Globus pallidus (tissue), 1 donor: ENCODE measurements around the gene ARHGAP15.
"Not testable (repeated sequence)": the region's sequence is repeated elsewhere in the genome, so short reads cannot be mapped to it uniquely, and the experiment has no call there.

ENCODE experiments used
- DNase-seq: peaks from one replicate; pipeline ENCODE4 v3.0.0-alpha.2; 2015; ENCODE audit warnings: low spot score

ARHGAP15 gene

DNA sequence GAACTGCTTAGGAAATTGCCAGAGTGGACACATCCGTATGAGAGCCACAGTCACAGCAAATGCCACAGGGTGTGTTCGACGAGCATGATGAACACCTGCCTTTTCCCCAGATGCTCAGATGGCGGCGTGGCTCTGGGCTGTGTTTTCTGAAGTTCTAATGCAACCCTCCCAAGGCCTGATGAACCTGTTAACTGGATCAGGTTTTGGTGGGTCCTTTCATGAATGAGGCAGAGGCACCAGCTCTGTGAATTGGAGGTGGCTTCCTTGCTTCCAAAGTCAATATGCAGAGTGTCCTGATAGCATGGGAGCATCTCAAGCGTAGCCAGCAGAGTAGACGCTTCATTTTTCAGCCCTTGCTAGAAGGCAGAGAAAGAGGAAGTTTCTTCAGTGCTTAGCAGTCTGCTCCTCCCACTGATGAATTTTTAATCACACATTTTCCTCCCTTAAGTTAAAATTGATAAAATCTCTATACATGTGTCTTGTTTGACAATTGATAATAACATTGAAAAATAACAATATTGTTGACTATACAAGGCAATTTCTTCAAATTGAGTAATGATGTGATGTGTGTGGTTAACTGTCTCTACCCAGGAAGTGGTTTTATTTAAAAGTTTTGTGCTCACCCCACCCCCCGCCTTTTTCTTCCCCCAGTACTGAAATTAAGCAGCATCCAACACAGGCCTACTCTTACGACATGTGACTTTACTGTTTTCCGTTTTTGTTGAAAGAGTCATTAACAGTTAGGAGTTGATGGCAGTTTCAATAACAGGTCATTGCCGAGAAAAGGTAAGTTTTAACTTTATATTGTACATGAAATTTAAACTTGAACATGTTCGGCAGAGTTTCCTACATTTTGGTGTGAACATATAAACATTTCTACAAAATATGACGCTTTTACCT is at the start of gene ARHGAP15:
TSS of gene ARHGAP15 (plus strand) at position 739 of the 900 bp plus-strand sequence.
- peak; percentile 55 for DNase-seq

DNA sequence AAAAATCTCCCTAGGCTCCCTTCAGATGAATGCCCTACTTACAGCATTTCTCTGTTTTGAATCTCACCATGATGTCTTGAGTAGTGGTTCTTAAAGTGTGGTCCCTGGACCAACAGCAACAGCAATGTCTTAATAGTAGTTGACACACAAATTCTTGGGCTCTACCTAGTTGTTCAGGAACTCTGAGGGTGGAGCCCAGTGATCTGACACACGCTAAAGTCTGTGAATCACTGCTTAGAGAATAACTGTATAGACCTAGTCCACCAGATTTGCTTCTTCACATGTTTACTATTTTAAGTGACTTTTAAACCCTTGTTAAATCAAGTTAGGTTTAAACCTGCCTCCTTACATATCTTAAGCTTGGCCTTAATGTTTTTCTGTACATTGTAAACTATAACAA is 47.6 kb upstream of the ARHGAP15 start:
- DNase-seq = no peak

DNA sequence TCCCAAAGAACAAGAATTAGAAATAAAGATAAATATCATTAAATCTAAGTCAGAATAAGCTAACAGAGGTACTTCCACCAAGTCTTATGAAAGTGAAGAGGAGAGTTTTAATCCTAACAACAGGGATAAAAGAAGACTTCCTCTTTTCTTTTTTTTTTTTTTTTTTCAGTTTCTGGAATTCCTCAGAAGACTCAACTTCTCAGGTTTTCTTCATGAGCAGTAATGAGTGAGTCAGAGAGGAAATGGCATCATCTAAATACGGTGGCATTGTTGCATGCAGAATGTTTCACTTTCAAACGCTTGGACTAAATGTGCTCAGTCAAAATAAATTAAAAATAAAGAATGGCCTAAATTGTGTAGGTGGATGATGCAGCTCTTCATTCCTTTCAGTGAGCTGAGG is 45.6 kb upstream of the ARHGAP15 start:
- no peak for DNase-seq

DNA sequence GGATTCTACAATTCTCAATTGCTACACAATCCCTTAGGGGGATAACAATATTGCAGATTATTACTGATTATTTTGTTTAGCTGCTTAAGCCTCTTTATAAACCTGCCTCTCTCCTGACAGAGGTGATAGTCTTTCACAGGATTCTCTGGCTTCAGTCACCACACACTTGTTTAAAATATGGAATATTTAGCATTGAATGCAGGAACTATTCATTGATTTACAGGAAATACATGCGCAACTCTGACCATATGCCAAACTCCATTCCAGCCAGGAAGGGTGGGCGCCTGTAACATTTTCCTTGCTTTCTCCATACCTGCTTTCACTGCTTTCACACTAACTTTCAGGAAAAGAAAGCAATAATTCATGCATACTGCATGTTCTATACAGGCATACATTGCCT is 44.8 kb upstream of the ARHGAP15 start:
- no peak for DNase-seq

DNA sequence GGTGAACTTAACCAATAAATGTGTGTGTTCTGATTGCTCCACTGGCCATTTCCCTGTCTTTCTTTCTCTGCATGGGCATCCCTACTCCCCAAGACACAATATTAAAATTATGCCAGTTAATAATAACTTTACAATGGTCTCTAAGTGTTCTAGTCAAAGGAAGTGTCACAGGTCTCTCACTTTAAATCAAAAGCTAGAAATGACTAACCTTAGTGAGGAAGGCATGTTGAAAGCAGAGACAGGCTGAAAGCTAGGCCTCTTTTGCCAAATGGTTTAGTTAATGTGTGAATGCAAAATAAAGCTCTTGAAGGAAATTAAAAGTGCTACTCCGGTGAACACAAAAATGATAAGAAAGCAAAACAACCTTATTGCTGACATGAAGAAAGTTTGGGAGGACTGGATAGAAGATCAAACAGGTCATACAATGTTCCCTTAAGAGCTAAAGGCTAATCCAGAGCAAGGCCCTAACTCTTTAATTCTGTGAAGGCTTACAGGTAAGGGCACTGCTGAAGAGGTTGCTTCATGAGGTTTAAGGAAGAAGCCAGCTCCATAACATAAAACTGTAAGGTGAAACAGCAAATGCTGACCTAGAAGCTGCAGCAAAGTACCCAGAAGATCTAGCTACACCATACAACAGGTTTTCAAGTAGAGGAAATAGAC is 44.0 kb upstream of the ARHGAP15 start:
- DNase-seq = no peak

DNA sequence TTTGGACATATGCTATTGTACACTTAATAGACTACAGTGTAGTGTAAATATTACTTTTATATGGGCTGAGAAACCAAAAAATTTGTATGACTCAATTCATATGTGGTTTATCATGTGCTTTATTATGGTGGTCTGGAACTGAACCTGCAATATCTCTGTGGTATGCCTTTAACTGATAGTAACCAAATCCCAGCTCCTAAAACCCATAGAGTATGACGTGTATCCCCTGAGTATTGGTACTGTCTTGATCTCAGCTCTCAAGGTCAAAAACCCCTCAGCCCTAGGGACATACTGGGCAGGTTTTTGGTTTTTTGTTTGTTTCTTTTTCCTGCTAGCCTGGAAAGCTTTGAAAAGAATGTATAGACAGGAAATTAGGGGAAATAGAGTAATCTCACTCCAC is 42.2 kb upstream of the ARHGAP15 start:
- DNase-seq = no peak

DNA sequence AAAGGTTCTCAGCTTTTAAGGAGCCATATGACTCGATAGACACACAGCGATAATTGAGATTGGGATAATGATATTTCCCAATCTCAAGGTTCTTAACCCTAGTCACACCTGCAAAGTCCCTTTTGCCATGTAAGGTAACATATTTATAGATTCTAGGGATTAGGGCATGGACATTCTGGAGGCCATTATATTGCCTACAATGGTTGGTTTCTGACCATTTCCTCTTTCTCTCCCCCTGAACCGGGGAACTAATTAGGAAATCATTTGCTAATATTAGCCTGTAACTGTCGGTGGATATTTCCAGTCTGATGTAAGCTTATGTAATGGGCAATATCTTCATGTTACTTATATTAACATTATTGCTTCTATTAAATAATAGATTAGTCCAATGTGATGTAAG is 40.8 kb upstream of the ARHGAP15 start:
- no peak for DNase-seq

DNA sequence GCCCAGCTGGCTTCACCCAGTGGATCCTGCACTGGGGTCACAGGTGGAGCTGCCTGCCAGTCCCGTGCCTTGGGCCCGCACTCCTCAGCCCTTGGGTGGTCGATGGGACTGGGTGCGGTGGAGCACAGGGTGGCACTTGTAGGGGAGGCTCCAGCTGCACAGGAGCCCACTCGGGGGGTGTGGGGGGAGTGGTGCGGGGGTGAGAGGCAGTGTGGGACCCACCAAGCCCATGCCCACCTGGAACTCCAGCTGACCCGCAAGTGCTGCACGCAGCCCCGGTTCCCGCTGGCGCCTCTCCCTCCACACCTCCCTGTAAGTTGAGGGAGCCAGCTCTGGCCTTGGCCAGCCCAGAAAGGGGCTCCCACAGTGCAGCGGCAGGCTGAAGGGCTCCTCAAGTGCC is 39.7 kb upstream of the ARHGAP15 start:
- not testable (repeated sequence) for DNase-seq

DNA sequence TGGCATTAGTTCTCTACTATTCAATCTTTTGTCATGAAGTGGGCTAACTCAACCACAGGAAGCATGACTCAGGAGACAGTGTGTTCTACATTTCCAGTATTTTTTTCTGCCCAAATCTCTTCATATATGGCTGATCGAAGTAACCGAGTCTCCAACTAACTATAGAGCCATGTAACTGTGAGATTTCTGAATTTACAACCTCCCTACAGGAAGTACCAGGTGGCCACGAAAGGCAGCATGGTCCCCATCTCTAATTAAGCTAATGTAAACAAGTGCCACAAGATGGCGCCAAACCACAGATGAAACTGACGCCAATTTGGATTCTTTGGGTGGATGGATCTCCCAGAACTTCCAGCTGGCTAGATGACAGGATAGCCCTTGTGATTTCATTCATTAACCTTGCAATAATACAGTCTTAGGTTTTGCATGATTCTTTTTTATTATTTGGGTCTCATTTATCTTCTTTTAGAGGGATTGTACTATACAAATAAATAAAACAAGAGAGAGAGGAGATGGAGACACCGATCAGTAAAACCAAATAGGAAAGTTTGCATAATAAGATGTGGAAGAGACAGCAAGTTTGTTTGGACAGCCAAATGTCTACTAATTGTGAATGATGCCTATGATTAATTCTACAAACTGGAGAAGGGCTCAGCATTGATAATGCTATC is 18.3 kb upstream of the ARHGAP15 start:
- peak; percentile 63 for DNase-seq

DNA sequence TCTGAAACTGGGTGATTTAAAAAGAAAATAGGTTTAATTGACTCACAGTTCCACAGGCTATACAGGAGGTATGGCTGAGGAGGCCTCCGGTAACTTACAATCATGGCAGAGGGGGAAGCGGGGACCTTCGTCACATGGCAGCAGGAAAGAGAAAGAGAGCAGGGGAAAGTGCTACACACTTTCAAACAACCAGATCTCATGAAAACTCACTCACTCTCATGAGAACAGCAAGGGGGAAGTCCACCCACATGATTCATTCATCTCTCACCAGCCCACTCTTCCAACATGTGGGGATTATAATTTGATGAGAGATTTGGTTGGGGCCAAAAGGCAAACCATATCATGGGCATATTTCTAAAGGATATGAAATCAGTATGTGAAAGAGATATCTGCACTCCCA is 12.0 kb upstream of the ARHGAP15 start:
- no peak for DNase-seq

DNA sequence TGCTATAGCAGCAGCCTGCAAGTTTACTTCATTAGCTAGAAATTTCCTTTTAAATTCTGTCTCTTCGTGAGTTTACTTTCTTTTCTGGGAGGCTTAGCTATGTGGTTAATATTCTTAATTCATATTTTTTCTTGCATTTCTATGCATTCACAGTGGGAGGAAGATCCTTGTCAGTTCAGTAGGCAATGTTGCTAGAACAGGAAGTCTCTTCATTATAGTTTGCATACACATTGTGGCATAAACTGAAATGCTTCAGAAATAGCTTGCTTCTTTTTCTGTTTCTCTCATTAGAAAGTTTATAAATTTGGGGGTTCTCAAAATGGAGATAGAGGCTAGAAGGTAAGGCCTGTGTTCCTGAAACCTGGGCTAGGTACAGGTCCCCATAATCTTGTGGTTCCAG is 8.1 kb upstream of the ARHGAP15 start:
- no peak for DNase-seq

DNA sequence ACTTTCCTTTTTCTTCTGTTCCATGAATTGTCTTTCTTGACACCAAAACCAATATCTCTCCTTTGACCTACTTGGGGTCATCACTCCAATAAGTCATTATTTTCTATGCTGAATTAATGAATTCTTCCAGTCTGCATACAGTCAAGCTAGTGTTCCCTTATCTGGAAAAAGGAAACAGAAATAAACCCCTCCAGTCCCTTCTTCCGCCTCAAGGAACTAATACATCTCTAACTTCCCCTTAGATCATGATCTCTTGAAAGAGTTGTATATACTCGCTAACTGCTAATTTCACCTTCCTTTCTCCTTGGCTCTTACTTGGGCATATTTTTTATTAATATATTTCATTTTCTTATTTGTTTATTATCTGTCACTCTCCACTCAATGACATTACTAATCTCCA is 7.3 kb upstream of the ARHGAP15 start:
- DNase-seq = no peak

DNA sequence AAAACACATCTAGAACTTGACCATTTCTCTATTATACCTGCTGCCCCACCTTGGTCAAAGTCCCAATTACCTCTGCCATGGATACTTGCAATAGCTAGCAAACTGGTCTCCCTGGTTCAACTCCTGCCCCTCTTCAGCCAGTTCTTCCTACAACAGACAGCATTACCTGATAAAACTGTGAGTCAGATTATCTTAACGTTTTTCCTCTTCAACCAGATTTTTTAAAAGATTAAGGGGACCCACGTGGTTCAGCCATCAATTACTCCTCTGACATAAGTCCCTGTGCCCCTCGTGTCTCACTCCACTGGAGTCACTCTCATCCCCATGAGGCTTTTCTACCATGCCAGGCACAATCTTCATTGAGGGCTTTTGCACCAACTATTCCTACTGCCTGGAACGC is 5.3 kb upstream of the ARHGAP15 start:
- DNase-seq = no peak

DNA sequence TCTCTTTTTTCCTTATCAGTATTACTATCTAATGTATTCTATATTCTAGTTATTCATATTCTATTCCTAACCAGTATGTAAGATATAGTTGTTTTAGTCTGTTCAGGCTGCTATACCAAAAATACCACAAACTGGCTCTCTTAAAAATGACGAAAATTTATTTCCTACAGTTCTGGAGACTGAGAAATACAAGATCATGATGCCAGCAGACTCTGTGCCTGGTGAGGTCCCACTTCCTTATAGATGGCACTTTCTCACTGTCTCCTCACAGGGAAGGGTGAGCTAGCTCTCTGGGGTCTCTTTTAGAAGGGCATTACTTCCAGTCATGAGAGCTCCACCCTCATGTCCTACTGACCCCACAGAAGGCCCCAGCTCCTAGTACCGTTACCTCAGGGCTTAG is 4.8 kb upstream of the ARHGAP15 start:
- no peak for DNase-seq

DNA sequence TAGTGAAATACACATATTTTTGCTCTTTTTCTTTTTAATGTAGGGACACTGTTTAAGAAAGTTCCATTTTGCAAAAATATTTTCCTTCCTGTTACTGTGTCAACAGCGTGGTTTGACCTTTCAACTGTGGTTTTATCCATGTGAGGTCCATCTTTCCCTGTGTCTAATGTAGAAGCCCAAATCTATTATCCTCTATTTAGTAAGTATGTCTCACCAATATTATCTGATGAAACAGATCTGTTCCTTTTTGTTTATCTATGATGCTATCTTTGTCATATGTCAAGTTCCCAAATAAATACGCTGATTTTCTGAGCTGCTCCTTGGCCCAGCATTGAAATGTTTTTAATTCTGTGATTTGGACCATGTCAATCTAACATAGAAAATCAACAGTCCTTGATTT is 3.5 kb upstream of the ARHGAP15 start:
- DNase-seq = no peak

DNA sequence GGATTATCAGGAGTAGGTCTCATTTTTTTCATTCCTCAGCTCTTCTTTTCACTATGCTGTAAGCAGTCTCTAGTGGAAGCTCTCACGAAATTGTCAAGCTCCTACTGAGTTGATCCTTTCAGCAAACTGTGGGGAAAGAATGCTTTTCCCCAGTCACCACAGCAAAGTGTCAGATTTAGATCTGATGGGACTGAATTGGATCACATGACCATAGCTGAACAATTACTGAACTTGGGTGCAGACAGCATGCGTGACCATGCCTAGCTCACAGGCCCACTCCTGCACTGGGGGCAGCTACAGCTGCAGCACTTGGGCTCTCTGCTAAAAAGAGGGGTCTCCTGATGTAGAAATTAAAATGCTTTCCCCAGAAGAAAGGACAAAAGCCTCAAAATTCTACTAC is 3.1 kb downstream of the ARHGAP15 start:
- DNase-seq = no peak

DNA sequence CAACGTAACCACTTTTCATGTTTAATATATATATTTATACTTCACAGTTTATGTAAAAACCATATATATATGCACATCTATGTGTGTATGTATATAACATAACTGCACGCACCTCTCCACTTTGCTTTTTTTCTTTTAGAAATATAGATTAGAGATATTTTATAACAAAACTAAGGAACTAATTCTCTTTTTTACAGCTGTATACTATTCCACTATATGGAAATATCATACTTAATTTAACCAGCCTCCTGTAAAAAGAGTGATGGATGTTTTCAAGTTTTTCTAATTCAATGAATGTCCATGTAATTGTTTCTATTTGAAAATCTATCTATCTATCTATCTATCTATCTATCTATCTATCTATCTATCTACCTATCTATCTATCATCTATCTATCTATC is 4.6 kb downstream of the ARHGAP15 start:
- DNase-seq = no peak

DNA sequence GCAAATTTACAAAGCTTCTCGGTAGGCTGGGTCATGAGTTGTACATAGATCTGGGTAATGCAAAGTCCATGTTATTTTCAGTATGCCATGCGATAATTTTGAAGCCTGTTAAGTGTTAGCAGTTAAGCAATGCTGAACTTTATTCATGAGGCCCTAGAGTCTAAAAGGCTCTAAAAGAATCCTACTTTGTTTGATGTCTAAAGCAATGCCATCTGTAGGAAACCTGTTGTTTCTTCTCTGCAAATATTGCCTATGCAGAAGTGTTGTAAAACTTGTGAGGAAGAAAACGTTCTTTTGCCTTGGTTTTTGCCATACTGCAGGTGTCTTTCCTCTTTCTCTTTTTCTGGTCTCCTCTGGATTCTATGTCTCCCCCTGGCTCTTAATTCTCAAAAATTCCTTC is 9.1 kb downstream of the ARHGAP15 start:
- DNase-seq = no peak

DNA sequence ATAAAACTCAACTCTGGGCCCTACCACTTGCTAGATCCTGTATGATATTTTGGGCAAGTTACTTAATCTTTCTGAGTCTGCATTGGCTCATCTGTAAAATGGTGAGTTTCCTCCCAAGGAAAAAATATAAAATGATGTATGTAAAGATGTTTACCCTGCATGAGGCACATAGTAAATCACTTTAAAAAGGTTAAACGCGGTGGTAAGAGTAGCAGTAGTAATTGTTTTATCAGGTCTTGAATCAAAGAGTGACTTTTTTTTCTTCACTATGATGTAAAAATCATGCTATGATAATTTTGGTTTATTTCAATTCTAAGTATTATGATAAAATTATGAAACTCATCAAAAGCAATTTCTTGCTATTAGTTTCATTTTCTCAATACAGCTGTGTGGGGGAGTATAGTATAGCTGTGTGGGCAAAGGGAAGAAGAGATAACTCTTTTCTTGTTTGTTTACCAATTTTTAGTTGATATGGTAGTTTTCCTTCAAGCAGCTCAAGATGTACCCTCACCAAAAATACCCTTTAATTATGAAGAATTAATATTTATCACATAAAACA is 10.7 kb downstream of the ARHGAP15 start:
- DNase-seq = no peak

DNA sequence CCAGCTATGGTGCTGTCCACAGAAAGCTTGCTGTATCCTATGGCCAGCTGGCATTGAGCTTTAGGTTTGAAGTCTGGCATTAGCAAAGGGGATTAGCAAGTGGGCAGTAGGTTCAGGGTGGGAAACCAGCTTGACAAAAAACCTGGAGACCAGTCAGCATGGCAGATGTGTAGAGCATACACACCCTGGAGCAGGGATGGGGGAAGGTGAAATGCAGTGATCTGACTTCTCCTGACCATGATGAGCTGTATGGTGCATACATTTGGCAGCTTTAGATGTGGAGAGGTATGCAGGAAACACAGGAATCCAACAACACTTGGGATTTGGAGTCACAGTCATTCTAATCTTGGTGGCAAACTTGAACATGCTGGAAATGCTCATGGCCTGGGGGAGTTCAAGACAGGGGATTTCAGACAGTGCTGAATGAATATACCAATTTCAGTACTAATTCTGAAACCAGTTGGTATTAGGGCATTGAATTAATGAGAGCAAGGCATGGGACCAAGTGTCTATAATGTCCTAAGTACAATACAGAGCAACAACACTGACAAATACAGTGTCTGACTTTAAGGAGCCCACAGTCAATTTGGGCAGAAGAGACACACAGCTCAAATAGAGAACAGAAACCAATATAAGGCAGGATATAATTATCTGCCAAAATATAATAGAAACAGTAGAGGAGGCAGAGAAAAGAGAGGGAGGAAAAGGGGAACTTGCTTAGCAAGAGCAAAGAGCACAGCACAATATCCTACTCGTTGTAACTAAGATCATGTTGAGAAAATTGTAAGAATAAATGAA is 11.8 kb downstream of the ARHGAP15 start:
- no peak for DNase-seq

DNA sequence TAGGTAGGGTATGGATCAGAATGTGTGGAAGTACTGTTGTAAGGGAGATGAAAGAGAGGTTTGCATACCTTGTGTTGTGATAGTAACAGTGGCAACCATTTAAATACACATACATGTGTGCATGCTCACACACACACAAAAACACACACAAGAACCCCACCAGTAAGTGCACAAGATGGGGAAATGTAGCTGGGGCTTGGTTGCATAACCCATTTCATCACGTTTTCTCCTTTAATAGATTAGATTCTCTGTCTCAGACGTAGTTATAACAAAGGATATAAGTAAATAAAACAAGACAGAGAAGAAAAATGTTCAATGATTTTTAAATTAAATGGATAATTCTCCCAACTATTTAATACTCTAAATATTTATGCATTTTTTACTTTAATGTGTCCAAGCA is 13.4 kb downstream of the ARHGAP15 start:
- no peak for DNase-seq
